ENCODE results near the gene CORO2B. TPM values are rescaled to one million over a fixed set of nuclear protein-coding genes. Genes with fewer than 3 reads are reported as not detected.

Gene CORO2B
- polyA plus RNA-seq, 5 donors, result 18.4 to 27.1 (median 20.1) TPM

- DNase-seq, result no peak
Measured at GRCh38 chr15:68626283-68626682, 47.5 kb downstream of the CORO2B start.

- DNase-seq, result no peak
Measured at GRCh38 chr15:68626739-68627138, 47.9 kb downstream of the CORO2B start.

- DNase-seq, result no peak
Measured at GRCh38 chr15:68627476-68627875, 48.7 kb downstream of the CORO2B start.

- DNase-seq, result no peak
Measured at GRCh38 chr15:68627995-68628394, 49.2 kb downstream of the CORO2B start.

GRCh38 chr15:68629519-68630210 lies 50.9 kb downstream of the CORO2B start:
- DNase-seq, result no peak

GRCh38 chr15:68630211-68630555 lies 51.4 kb downstream of the CORO2B start:
- DNase-seq, result no peak

- no peak for DNase-seq
Measured at GRCh38 chr15:68630836-68631235, 52.0 kb downstream of the CORO2B start.

GRCh38 chr15:68631601-68632051 lies 52.8 kb downstream of the CORO2B start:
- DNase-seq, result no peak

- no peak for DNase-seq
Measured at GRCh38 chr15:68632101-68632500, 53.3 kb downstream of the CORO2B start.

GRCh38 chr15:68633231-68634121 lies 54.7 kb downstream of the CORO2B start:
- peak in 1 of 2 donors; percentile 58 for DNase-seq

- no peak for DNase-seq
Measured at GRCh38 chr15:68634122-68634482, 55.3 kb downstream of the CORO2B start.

- DNase-seq, result no peak
Measured at GRCh38 chr15:68634531-68634930, 55.7 kb downstream of the CORO2B start.

- DNase-seq, result no peak
Measured at GRCh38 chr15:68635141-68635540, 56.3 kb downstream of the CORO2B start.

GRCh38 chr15:68636256-68636655 lies 57.5 kb downstream of the CORO2B start:
- DNase-seq, result no peak

- DNase-seq, result peak; percentile 94
Measured at GRCh38 chr15:68637767-68638404, 59.1 kb downstream of the CORO2B start.

GRCh38 chr15:68638953-68639515 lies 60.2 kb downstream of the CORO2B start:
- DNase-seq, result no peak

GRCh38 chr15:68639926-68640600 lies 61.3 kb downstream of the CORO2B start:
- no peak for DNase-seq

GRCh38 chr15:68640791-68641331 lies 62.1 kb downstream of the CORO2B start:
- DNase-seq, result no peak

GRCh38 chr15:68641376-68641775 lies 62.6 kb downstream of the CORO2B start:
- DNase-seq, result no peak

- DNase-seq, result no peak
Measured at GRCh38 chr15:68642491-68642845, 63.7 kb downstream of the CORO2B start.

GRCh38 chr15:68643216-68643830 lies 64.5 kb downstream of the CORO2B start:
- DNase-seq, result no peak
